ENCODE measurements around the gene PIBF1.

- no peak for TF ChIP-seq POLR2AphosphoS5 (IDR thresholded peaks at IDR 0.05)
- TF ChIP-seq, protein P1, sequence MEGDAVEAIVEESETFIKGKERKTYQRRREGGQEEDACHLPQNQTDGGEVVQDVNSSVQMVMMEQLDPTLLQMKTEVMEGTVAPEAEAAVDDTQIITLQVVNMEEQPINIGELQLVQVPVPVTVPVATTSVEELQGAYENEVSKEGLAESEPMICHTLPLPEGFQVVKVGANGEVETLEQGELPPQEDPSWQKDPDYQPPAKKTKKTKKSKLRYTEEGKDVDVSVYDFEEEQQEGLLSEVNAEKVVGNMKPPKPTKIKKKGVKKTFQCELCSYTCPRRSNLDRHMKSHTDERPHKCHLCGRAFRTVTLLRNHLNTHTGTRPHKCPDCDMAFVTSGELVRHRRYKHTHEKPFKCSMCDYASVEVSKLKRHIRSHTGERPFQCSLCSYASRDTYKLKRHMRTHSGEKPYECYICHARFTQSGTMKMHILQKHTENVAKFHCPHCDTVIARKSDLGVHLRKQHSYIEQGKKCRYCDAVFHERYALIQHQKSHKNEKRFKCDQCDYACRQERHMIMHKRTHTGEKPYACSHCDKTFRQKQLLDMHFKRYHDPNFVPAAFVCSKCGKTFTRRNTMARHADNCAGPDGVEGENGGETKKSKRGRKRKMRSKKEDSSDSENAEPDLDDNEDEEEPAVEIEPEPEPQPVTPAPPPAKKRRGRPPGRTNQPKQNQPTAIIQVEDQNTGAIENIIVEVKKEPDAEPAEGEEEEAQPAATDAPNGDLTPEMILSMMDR (IDR thresholded peaks at IDR 0.05), result no peak
- no peak for TF ChIP-seq POLR2A (IDR thresholded peaks at IDR 0.05)
These were observed 272.8 kb downstream of the PIBF1 start for GRCh38 chr13:73054712-73055111.
